MM.1S (cell line): ENCODE data around the gene GPX8.

Source experiments
- EZH2 ChIP-seq: fragments of 300-600 bp; sonication (generic); optimal IDR thresholded peaks from 2 replicates; pipeline ENCODE3; 2017; ENCODE audit warnings: low read depth, mild to moderate bottlenecking, antibody characterized with exemption, low read length, mixed read lengths
- TF ChIP-seq, protein P1 (sequence below): fragments of 300-600 bp; sonication (generic); IDR thresholded peaks from 2 replicates; pipeline ENCODE4 v1.5.1; 2016; ENCODE audit warnings: antibody characterized with exemption, low read length, mixed read lengths

DNA sequence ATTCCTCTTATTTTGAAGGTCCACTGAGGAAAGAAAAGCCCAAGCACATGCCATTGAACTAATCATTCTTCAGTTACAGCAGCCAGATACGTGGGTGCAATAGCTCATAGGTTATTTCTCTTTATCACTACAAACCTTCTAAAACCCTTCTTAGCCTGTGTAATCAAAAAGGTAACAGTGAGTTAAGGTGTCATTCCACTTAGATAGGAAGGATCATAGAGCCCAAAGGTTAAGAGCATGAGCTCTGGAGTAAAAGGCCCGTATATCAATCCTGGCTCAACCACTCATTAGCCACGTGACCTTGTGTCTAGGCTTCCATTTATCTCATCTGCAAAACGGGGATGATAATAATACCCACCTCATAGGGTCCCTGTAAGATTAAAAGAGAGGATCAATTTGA is 2.7 kb downstream of the GPX8 start:
- TF ChIP-seq, protein P1, sequence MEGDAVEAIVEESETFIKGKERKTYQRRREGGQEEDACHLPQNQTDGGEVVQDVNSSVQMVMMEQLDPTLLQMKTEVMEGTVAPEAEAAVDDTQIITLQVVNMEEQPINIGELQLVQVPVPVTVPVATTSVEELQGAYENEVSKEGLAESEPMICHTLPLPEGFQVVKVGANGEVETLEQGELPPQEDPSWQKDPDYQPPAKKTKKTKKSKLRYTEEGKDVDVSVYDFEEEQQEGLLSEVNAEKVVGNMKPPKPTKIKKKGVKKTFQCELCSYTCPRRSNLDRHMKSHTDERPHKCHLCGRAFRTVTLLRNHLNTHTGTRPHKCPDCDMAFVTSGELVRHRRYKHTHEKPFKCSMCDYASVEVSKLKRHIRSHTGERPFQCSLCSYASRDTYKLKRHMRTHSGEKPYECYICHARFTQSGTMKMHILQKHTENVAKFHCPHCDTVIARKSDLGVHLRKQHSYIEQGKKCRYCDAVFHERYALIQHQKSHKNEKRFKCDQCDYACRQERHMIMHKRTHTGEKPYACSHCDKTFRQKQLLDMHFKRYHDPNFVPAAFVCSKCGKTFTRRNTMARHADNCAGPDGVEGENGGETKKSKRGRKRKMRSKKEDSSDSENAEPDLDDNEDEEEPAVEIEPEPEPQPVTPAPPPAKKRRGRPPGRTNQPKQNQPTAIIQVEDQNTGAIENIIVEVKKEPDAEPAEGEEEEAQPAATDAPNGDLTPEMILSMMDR, result no peak
- TF ChIP-seq EZH2, result no peak
